CD4-positive, alpha-beta T cell treated with Interleukin-1 beta for 1 hour (primary cell): ENCODE measurements around the gene TUBA3E.
A peak's percentile ranks its signal among the peaks of the same experiment; 100 is the strongest.
"Not testable (repeated sequence)": the region's sequence is repeated elsewhere in the genome, so short reads cannot be mapped to it uniquely, and the experiment has no call there.

Experiments used
- DNase-seq, 2 donors: peaks; one replicate each; pipeline ENCODE4 v3.0.0-alpha.2; 2020 to 2022

Gene TUBA3E

DNA sequence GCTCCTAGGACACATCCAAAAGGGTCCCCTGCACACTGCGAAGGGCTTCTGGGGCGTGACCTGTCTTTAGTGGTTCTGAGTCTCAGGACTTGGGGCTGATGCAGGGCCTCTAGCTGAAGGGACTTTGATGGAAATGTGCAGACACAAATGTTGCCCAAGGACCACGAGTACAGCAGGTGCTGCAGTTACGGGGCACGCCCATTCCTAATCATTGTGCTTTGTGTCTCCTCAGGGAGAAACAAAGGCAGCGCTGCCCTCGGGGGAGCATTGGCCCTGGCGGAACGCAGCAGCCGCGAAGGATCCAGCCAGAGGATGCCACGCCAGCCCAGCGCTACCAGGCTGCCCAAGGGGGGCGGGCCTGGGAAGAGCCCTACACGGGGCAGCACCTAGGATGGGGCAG lies 8.0 kb downstream of the TUBA3E start:
- no peak for DNase-seq

DNA sequence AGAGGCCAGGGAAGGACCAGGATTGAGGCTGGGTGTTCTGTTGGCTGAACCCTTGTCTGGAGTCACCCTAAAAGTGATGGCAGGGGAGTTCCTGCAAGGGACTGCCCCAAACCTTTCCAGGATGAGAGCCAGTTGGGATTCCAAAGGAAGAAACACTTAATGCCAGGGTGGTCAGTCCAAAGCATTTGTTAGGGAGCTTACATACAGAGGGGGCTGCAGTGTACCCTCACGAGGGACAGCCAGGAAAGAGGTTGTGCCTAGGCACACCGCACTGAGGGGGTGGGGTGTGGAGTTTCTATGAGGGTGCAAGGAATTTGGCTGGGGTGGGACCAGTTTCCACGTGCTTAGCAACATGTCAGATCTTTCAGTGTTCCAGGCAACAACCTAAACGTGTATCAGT lies 9.3 kb downstream of the TUBA3E start:
- DNase-seq = not testable (repeated sequence)

DNA sequence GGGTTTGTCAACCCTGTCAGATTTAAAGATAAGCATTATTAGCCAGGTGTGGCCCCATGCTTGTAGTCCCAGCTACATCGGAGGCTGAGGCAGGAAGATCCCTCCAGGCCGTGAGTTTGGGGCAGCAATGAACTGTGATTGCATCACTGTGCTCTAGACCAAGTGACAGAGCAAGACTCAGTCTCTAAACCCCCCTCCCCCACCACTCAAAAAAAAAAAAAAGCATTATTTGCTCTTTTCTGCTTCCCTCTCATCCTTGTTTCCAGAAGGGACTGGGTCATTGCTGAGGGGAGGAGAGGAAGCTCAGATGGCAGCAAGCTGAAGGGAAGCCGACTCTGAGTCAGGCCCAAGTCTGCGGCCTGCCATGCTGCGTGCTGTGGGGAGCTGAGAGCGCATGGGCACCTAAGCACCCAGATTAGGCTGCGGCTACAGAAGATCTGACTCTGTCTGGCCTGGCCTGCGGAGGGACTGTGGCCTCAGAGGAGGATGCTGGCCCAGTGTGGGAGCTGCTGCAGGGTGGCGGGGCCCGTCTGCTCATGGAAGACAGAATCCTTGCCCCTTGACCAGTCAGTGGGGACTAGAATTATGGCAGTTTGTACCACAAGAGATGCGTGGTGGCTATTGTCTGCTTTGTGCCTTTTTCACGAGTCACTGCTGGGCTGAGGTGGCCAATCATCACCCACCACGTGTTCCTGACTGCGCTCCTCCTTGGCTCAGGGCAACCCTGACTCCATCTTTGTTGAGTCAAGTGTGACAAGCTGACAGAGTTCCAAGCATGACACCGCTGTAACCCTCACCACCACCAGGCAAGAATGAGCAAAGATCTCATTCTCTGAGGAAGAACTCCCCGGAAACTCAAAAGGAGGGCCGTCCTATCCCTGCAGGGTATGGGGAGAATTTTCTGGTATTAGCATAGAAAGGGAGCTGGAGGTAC lies 10.1 kb downstream of the TUBA3E start:
- DNase-seq = not testable (repeated sequence)

DNA sequence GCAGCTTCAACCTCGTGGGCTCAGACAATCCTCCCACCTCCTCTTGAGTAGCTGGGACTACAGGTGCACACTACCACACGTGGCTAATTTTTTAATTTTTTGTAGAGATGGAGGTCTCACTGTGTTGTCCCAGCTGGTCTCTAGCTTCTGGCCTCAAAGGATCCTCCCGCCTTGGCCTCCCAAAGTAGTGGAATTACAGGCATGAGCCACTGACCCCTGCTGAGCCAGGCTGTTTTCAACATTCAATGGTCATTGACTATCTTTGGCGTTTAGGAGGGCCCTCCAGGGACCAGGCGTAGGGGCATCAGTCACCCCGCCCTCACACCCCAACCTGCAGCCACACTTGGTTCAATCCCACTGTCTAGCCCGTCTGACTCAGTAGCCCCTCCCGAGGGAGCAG lies 11.0 kb downstream of the TUBA3E start:
- DNase-seq = no peak

DNA sequence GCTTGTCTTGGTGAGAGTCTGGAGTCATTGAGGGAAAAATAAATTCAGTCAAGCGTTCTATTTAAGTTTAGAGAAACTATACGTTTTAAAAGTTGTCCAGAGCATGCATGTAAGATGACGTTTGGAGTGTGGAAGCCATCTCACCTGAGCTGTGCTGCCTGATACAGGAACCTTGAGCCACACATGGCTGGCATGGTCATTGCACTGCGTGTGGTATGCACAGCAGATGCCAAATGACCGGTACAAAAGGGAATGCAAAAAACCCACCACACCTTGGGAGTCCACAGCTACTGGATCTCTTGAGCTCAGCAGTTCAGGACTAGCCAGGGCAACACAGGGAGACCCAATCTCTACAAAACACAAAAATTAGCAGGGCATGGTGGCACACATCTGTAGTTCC lies 11.8 kb downstream of the TUBA3E start:
- DNase-seq = no peak

DNA sequence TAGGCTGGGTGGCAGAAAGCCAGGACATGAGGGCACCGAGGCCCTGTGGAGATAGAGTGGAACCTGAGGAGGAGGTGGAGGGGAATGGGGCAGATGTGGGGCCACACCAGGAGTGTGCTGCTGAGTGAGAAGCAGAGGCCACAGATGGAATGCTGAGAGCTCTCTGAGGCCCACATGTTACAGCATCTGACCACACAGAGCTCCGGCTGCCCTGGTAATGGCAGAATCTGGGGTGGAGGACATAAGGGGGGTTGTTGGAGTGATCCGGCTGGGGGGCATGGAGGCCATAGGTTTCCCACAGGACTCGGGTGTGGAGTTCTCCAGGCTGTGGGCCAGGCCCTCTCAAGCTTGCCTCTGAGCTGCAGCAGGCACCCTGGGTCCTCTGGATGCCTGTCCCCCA lies 12.3 kb downstream of the TUBA3E start:
- DNase-seq = no peak

DNA sequence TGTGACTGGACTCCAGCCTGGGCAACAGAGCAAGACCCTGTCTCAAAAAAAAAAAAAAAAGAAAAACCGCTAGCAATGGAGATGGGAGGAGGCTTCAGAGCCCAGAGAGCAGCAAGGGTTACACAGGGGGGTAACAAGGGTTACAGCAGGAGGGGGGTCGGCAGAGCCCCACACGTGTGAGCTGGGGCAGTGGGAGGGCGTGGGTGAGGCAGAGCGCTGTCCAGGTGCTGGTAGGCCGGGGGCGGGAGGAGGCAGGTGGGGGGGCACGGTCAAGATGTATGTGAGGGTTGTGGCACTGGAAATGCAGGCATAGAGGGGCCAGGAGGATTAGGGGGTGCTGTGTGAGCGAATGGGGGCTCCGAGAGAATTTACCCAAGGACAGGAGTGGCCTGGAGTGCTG lies 12.8 kb downstream of the TUBA3E start:
- no peak for DNase-seq

DNA sequence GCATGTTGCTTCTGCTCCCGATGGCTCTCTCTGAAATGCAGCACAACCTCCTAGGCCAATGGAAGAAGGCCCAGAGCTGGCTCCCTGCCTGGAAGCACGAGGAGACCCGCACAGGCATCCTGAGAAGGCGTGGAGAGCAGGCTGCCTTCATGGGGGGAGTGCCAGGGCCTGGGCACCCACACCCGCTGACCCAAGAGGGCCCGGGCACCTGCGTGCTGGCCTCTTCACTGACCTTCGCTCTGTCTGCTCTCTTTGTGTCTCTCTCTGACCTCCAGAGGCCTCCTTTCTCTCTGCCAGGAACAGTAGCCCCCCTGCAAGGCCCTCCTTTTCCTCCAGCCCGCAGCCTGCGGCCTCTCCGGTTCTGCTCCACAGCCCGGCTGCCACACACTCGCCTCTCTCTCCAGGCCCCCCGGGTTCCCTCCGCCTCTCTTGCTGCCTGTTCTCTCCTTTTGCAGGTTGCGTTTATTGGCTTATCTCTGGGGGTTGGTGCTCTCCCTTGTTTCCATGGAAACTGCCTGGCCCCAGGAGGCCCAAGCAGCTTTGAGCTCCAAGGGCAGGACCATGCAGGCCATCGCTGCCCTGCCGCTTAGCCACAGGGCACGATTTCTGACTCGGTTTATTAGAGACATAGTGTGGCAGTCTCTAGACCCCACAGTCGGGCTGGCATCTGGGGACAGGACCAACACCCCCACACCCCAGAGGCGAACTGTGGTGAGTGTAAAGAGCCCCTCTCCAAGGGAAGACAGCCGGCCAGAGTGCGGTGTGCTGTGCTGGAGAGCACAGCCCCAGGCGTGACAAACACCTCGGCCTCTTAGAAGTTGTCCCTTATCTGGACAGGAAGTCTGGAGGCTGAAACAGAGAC lies 14.5 kb downstream of the TUBA3E start:
- DNase-seq = no peak

DNA sequence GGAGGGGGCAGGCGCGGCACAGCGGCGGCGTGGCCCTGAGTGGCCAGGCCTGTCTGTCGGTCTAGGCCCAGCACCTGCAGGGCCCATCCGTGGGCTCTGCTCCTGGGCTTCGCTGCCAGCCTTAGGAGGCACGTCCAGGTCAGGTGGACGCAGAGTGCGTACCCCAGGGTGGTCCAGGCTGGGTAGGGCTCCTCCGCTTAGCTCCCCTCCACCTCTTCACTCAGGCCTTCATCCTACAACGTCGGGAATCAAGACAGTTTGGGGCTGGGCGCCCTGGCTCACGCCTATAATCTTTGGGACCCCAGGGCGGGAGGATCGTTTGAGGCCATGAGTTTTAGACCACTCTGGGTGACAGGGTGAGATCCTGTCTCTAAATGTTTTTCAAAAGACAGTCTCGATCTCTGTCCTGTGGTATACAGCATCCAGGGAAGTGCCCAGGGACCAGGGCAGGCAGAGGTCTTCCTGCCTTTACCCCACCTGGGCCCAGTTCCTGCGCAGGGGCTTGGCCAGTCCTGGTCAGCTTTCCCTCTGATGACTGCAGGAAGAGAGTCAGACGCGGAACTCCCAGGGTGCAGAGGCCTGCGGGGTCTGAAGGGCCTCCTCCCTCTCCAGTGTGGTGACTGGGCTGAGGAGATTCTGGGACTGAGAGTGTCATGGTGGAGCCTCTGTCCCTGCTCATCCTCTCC lies 15.3 kb downstream of the TUBA3E start:
- DNase-seq = not testable (repeated sequence)

DNA sequence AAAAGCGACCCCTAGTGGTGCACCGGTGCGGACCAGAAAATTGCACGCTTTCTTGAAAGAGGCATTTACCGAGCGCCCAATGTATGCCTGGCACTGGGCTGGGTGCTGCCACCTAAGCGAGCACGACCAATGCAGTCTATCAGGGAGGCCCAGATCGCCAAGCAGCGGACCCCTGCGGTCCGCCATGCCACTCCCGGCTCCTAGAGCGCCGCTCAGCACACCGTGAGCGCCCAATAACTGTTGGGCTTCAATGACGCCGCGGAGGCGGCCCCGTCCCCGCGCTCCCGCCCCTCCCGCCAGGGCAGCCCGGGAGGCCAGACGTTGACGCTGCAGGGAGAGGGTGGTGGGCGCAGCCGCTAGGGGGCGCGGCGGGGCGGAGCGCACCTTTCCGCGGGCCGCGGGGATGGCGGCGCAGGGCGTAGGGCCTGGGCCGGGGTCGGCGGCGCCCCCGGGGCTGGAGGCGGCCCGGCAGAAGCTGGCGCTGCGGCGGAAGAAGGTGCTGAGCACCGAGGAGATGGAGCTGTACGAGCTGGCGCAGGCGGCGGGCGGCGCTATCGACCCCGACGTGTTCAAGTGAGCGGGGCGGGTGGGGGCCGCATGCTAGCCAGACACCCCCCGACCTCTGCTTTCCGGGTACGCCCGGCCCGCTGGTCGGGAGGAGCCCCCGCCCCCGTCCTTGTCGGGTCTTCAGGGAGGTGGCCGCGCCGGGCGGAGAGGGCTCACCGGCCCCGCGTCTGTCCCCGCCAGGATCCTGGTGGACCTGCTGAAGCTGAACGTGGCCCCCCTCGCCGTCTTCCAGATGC lies 16.2 kb downstream of the TUBA3E start, which contains the start of gene MZT2B:
Gene MZT2B (plus strand): TSS at position 383 of the 803 bp plus-strand sequence. CDS start 21 bp downstream, at position 404.
- DNase-seq = peak; percentile 90

DNA sequence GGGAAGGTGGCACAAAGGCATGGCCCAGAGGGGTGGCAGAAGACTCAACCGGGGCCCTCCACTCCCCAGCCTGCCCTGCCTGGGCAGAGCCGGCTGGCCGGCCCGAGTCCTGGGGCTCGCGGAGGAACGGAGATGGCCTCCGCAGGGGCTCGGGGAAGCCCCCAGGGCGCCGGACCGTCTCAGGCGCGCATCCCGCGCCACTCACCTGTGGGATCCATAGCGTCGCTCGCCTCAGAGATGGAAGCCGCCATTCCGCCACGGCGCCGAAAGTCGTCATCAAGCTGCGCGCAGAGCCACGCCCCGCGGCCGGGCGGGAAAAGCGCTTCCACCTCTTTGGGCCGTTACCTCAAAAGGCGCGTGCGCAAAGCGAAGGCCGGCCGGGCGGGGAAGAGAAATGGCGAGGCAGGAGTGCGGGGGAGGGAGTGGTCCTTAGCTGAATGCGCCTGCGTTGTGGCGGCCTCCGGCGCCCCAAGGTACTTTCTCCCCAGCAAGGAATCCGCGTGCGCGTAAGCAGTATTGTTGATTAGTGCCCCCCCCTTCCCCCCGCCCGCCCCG lies 16.8 kb downstream of the TUBA3E start, which contains the start of gene SMPD4:
Gene SMPD4 (minus strand): TSS at position 278 of the 555 bp plus-strand sequence. CDS start 5,010 bp downstream, outside the sequence.
- DNase-seq = peak; percentile 98

DNA sequence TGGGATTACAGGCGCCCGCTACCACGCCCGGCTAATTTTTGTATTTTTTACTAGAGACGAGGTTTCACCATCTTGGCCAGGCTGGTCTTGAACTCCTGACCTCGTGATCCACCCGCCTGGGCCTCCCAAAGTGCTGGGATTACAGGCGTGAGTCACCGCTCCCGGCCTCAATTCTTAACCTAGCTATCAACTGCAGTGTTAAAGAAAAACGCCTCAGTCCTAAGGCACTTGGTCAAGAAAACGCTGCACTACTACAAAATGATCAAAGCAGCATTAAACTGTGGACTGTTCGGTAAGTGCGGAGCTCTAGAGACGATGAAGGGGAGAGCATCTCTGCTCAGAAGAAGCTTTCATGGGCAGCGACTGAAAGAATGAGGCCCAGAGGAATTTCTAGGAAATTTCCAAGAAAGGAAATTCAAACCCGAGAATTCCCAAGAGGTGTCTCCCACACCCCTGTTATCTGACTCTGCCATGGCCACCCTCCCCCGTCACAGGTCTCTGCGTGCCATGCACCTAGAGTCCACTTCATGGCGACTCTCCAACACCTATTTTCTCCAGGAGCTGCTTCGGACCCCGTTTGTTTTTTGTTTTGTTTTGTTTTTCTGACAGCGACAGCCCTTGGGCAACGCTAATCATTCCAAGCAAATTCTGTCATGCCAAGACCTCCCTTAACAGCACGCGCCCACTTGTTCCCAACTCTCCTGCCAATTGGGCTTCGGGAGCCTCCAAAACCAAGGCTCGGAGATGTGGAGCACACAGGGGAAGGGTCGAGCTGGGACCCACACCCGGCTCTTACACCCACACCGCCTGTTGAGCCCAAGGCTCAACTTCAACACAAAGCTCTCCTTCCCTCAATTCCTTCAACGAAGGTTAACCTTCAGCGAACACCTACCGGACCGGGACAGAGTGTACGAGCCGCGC lies 17.6 kb downstream of the TUBA3E start:
- DNase-seq = not testable (repeated sequence)

DNA sequence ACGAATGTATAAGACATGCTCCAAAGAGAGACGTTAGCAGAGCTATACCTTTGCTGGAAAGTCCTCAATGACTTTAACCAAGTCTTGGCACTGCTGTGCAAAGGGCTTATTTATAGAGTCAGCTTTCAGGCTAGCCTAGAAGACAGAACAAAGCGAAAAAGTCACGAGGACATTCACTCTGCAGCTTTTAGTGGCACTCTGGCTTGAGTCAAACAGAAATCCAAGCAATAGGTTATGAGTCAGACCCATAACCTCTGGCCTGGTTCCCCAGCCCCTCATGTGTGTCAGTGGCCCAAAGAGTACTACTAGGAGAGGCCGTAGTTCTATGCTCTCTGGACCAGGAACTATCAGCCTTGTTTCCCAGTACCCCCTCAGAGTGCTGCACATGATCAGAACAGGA lies 23.4 kb downstream of the TUBA3E start:
- DNase-seq = not testable (repeated sequence)

DNA sequence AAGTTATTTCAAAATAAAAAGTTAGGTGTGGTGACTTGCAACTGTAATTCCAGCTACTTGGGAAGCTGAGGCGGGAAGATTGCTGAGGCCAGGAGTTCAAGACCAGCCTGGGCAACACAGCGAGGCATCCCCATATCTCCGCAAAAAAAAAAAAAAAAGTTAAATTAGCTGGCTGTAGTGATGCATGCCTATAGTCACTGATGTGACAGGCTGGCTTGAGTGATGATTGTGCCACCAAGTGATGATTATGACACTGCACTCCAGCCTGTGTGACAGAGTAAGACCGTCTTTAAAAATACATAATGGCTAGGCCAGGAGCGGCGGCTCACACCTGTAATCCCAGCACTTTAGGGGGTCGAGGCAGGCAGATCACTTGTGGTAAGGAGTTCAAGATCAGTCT lies 28.3 kb downstream of the TUBA3E start:
- DNase-seq = no peak

DNA sequence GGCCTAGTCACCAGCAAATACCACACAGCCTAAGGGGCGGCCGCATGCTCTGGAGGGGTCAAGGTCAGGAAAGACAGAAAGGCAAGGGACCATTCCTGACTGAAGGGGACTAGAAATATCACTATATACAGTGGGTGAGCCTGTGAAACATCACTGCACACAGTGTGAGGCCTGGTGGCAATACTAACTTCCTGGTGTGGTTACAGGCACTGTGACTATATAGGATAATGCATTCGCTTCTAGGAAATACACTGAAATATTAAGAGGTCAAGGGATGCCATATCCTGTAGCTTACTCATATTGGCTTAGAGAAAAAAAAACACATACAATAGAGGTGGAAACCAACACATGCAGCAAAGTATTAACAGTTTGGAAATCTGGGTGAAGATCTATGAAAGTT lies 29.1 kb downstream of the TUBA3E start:
- DNase-seq = not testable (repeated sequence)

DNA sequence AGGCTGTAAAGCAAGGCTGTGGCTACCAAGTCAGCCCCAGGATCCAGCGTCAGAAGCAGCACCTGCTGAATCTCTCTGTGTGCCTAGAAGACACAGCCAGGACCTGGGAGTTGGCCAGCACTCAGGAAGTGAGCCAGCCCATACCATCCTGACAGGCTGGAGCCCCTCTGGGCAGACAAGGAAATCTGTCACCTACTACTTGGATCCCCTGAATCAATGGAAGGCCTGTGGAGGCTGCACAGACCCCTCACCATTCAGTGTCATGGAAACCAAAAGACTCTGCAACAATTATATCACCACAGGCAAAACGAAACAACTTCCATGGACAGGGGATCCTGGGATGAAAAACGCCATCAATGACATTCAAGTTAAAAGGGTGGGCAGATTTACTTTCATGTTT lies 31.6 kb downstream of the TUBA3E start:
- DNase-seq = not testable (repeated sequence)

DNA sequence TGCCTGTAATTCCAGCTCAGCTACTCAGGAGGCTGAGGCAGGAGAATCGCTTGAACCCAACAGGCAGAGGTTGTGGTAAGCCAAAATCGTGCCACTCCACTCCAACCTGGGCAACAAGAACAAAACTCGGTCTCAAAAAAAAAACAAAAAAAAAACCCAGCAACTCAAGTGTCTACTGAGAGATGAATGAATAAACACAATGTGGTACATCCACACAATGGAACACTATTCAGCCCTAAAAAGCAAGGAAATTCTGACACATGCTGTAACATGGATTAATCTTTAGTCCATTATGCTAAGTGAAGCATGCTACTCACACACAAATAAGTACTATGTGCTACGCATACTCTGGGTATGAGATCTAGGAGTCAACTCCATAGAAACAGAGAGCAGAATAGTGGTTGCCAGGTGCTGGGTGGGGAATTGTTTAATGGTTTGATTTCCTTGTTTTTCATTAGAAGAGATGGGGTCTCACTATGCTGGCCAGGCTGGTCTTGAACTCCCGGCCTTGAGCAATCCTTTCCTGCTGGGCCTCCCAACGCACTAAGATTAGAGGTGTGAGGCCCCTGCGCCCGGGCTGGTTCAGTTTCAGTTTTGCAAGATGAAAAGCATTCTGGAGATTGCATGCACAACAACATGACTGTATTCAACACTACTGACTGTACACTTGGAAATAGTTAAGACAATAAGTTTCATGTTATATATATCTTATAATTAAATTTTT lies 32.8 kb downstream of the TUBA3E start:
- DNase-seq = no peak

DNA sequence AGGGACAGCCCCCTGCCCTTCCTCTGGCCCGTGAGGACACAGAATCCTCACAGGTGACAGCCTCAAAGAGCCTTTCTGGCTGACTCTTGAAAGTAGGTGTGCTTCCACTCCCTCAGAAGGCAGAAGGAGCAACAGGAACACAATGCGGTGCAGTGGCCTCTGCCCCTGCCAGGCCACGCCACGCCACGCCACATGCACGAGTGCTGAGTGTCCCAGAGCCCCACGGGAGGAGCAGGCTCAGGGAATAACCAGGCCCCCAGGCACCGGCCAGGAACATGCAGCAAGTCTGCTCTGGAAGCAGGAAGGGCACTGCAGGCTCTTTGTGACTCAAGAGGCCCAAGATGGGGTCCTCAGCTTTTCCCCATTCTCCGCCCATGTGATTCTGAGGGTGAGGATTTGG lies 35.3 kb downstream of the TUBA3E start:
- DNase-seq = no peak

DNA sequence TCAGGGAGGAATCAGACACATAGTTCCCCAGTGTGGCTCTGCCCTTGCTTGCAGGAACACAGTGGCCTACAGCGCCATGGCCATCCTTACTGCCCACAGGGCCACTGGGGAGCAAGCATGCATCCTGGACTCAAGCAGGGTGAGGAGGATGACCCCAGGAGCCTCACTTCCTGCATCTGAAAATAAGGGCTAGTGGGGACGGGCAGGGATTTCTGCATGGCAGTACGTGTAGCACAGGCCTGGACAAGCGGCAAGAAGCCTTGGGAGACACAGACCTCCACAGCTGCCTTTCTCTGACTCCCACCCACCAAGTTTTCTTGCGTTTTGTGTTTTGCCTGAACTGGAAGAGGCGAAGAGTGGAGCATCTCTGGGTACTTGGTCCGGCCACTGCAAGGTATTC lies 35.8 kb downstream of the TUBA3E start:
- not testable (repeated sequence) for DNase-seq
